Measurements from ENCODE around the gene NDUFS7.

The NDUFS7 gene

GRCh38 chr19:1429750-1430149 is 46.0 kb downstream of the NDUFS7 start:
- Histone ChIP-seq H4K20me1 (ENCODE audit: insufficient read depth) (peaks cover 5% of the 10 kb centered on the region; the same call in 1 of the 2 replicates), H3K4me3 (IDR thresholded peaks at IDR 0.05; ENCODE audit: insufficient read depth, low read depth, low read length) (no peak overlapping the region), H3K27ac (no peak overlapping the region), H3K4me2 (no peak overlapping the region), H2AFZ (ENCODE audit: low read depth) (no peak overlapping the region), H3K79me2 (ENCODE audit: insufficient read depth, low read depth) (0 out of 2 replicates have a peak, but pooled peaks cover 10% of the 10 kb centered on the region), H3K27me3 (ENCODE audit: insufficient read depth, low read depth) (no peaks in the 10 kb centered on the region), H3K36me3 (ENCODE audit: insufficient read depth) (no peaks in the 10 kb centered on the region; the same call in 1 of the 2 replicates), H3K9ac (no peak overlapping the region), H3K4me1 (ENCODE audit: low read depth, poor library complexity, severe bottlenecking) (no peaks in the 10 kb centered on the region)
- no peak for TF ChIP-seq CTCF (conservative IDR thresholded peaks at IDR 0.05; ENCODE audit: low read depth, low read length)

DNA sequence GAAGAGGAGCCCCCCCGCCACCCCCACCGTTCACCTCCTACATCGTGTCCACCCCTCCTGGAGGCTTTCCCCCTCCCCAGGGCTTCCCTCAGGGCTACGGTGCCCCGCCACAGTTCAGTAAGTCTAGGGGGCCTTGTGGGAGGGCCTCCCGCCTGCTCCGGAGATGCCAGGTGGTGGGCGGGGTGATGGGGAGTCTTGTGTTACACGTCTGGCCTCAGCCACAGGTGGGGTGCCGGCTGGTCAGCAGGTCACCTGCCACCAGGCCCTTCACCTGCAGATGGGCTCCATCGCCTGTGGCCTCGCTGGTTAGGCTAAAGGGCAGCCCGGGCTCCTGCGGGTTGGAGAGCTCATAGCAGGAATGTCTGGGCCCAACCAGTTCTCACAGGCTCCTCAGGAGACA is 46.5 kb downstream of the NDUFS7 start:
- H3K36me3 ChIP-seq (ENCODE audit: insufficient read depth): no peaks in the 10 kb centered on the region; the same call in 1 of the 2 replicates
- H3K27me3 ChIP-seq (ENCODE audit: insufficient read depth, low read depth): no peaks in the 10 kb centered on the region
- H2AFZ ChIP-seq (ENCODE audit: low read depth): no peak overlapping the region
- 0 out of 2 replicates have a peak, but pooled peaks cover 8% of the 10 kb centered on the region for H3K79me2 ChIP-seq (ENCODE audit: insufficient read depth, low read depth)
- peaks cover 5% of the 10 kb centered on the region; the same call in 1 of the 2 replicates for H4K20me1 ChIP-seq (ENCODE audit: insufficient read depth)
- H3K4me2 ChIP-seq: no peak overlapping the region
- no peaks in the 10 kb centered on the region for H3K4me1 ChIP-seq (ENCODE audit: low read depth, poor library complexity, severe bottlenecking)
- H3K27ac ChIP-seq: no peak overlapping the region
- H3K9ac ChIP-seq: no peak overlapping the region
- no peak overlapping the region for H3K4me3 ChIP-seq (IDR thresholded peaks at IDR 0.05; ENCODE audit: insufficient read depth, low read depth, low read length)
- no peak for TF ChIP-seq CTCF (conservative IDR thresholded peaks at IDR 0.05; ENCODE audit: low read depth, low read length)

DNA sequence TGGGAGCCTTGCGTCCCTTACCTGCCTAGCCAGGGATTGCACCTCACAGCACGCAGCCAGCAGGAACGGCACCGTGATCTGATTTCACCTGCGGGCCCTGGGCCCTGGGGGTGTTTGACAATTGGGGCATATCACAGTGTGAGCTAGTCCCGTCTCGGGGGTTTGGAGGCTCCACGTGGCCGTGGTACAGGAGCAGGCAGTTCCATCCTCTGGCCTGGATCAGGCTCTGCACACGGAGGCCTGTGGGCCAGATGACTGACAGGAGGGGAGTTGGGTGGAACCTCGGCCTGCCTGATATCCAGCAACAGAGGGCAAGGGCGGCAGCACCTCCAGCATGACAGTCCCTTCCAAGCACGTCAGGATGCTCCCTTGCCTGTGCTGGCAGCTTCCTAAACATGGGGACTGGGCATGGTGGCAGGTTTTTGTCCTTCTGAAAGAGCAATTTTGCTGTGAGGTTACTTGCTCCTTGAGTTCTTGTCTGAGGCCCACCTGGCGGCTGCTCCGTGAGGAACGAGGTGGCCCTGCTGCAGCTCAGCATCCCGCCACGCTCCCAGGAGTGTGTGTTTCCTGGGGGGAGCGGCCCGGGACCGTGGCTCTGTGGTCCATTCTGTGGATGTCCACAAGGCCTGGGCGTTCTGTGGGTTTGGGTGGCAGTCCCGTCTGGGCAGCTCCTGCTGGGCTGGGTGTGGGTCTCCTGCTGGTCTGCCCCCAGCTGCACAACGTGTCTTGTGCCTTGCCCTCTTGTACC is 48.2 kb downstream of the NDUFS7 start:
- Histone ChIP-seq H3K27ac (no peak overlapping the region), H2AFZ (ENCODE audit: low read depth) (no peak overlapping the region), H3K79me2 (ENCODE audit: insufficient read depth, low read depth) (no peaks in the 10 kb centered on the region), H3K4me1 (ENCODE audit: low read depth, poor library complexity, severe bottlenecking) (no peaks in the 10 kb centered on the region), H4K20me1 (ENCODE audit: insufficient read depth) (no peaks in the 10 kb centered on the region), H3K4me2 (no peak overlapping the region), H3K27me3 (ENCODE audit: insufficient read depth, low read depth) (no peaks in the 10 kb centered on the region), H3K4me3 (IDR thresholded peaks at IDR 0.05; ENCODE audit: insufficient read depth, low read depth, low read length) (no peak overlapping the region), H3K36me3 (ENCODE audit: insufficient read depth) (no peaks in the 10 kb centered on the region), H3K9ac (no peak overlapping the region)
- TF ChIP-seq CTCF (conservative IDR thresholded peaks at IDR 0.05; ENCODE audit: low read depth, low read length): no peak

GRCh38 chr19:1432507-1432887 is 48.8 kb downstream of the NDUFS7 start:
- Histone ChIP-seq H3K4me2 (no peak overlapping the region), H4K20me1 (ENCODE audit: insufficient read depth) (no peaks in the 10 kb centered on the region), H3K4me3 (IDR thresholded peaks at IDR 0.05; ENCODE audit: insufficient read depth, low read depth, low read length) (no peak overlapping the region), H3K27me3 (ENCODE audit: insufficient read depth, low read depth) (no peaks in the 10 kb centered on the region), H3K4me1 (ENCODE audit: low read depth, poor library complexity, severe bottlenecking) (no peaks in the 10 kb centered on the region), H2AFZ (ENCODE audit: low read depth) (no peak overlapping the region), H3K27ac (no peak overlapping the region), H3K36me3 (ENCODE audit: insufficient read depth) (no peaks in the 10 kb centered on the region), H3K9ac (no peak overlapping the region), H3K79me2 (ENCODE audit: insufficient read depth, low read depth) (no peaks in the 10 kb centered on the region)
- TF ChIP-seq CTCF (conservative IDR thresholded peaks at IDR 0.05; ENCODE audit: low read depth, low read length): no peak
